ENCODE data around the gene MOB3A.

Gene MOB3A

GRCh38 chr19:2121416-2122051 is 25.4 kb upstream of the MOB3A start:
- H3K27ac ChIP-seq (ENCODE audit: low read length), result no peak overlapping the region
- H3K9me3 ChIP-seq (ENCODE audit: control insufficient read depth, low read depth, low read length), result no peaks in the 10 kb centered on the region
- H3K9ac ChIP-seq (ENCODE audit: low read length), result no peak overlapping the region
- H3K36me3 ChIP-seq (ENCODE audit: control insufficient read depth, low read depth, low read length), result peaks cover 79% of the 10 kb centered on the region
- no peaks in the 10 kb centered on the region for H3K27me3 ChIP-seq (ENCODE audit: control insufficient read depth, insufficient read depth, low read length)
- no peak overlapping the region for H3K4me3 ChIP-seq (ENCODE audit: low read length)
- no peaks in the 10 kb centered on the region for H3K4me1 ChIP-seq (ENCODE audit: control insufficient read depth, low read depth, low read length)

- H3K27ac ChIP-seq (ENCODE audit: low read length), result no peak overlapping the region
- H3K4me1 ChIP-seq (ENCODE audit: control insufficient read depth, low read depth, low read length), result no peaks in the 10 kb centered on the region
- no peak overlapping the region for H3K9ac ChIP-seq (ENCODE audit: low read length)
- no peaks in the 10 kb centered on the region for H3K27me3 ChIP-seq (ENCODE audit: control insufficient read depth, insufficient read depth, low read length)
- no peaks in the 10 kb centered on the region for H3K9me3 ChIP-seq (ENCODE audit: control insufficient read depth, low read depth, low read length)
- H3K4me3 ChIP-seq (ENCODE audit: low read length), result no peak overlapping the region
- H3K36me3 ChIP-seq (ENCODE audit: control insufficient read depth, low read depth, low read length), result peaks cover 83% of the 10 kb centered on the region
Observed at GRCh38 chr19:2120821-2121220, 24.7 kb upstream of the MOB3A start.

GRCh38 chr19:2119921-2120785 is 24.0 kb upstream of the MOB3A start:
- Histone ChIP-seq H3K4me3 (ENCODE audit: low read length) (no peak overlapping the region), H3K27ac (ENCODE audit: low read length) (no peak overlapping the region), H3K9ac (ENCODE audit: low read length) (no peak overlapping the region), H3K9me3 (ENCODE audit: control insufficient read depth, low read depth, low read length) (no peaks in the 10 kb centered on the region), H3K36me3 (ENCODE audit: control insufficient read depth, low read depth, low read length) (peaks cover 85% of the 10 kb centered on the region), H3K4me1 (ENCODE audit: control insufficient read depth, low read depth, low read length) (no peaks in the 10 kb centered on the region), H3K27me3 (ENCODE audit: control insufficient read depth, insufficient read depth, low read length) (no peaks in the 10 kb centered on the region)

GRCh38 chr19:2118438-2118837 is 22.3 kb upstream of the MOB3A start:
- Histone ChIP-seq H3K4me1 (ENCODE audit: control insufficient read depth, low read depth, low read length) (no peaks in the 10 kb centered on the region), H3K4me3 (ENCODE audit: low read length) (no peak overlapping the region), H3K9me3 (ENCODE audit: control insufficient read depth, low read depth, low read length) (no peaks in the 10 kb centered on the region), H3K27me3 (ENCODE audit: control insufficient read depth, insufficient read depth, low read length) (no peaks in the 10 kb centered on the region), H3K9ac (ENCODE audit: low read length) (no peak overlapping the region), H3K27ac (ENCODE audit: low read length) (no peak overlapping the region), H3K36me3 (ENCODE audit: control insufficient read depth, low read depth, low read length) (peaks cover 95% of the 10 kb centered on the region)

- no peaks in the 10 kb centered on the region for H3K9me3 ChIP-seq (ENCODE audit: control insufficient read depth, low read depth, low read length)
- no peak overlapping the region for H3K9ac ChIP-seq (ENCODE audit: low read length)
- no peak overlapping the region for H3K27ac ChIP-seq (ENCODE audit: low read length)
- H3K4me3 ChIP-seq (ENCODE audit: low read length), result no peak overlapping the region
- H3K4me1 ChIP-seq (ENCODE audit: control insufficient read depth, low read depth, low read length), result no peaks in the 10 kb centered on the region
- peaks cover 92% of the 10 kb centered on the region for H3K36me3 ChIP-seq (ENCODE audit: control insufficient read depth, low read depth, low read length)
- no peaks in the 10 kb centered on the region for H3K27me3 ChIP-seq (ENCODE audit: control insufficient read depth, insufficient read depth, low read length)
Observed at GRCh38 chr19:2117215-2117960, 21.3 kb upstream of the MOB3A start.

- H3K9me3 ChIP-seq (ENCODE audit: control insufficient read depth, low read depth, low read length), result no peaks in the 10 kb centered on the region
- no peak overlapping the region for H3K4me3 ChIP-seq (ENCODE audit: low read length)
- H3K4me1 ChIP-seq (ENCODE audit: control insufficient read depth, low read depth, low read length), result no peaks in the 10 kb centered on the region
- no peak overlapping the region for H3K9ac ChIP-seq (ENCODE audit: low read length)
- no peak overlapping the region for H3K27ac ChIP-seq (ENCODE audit: low read length)
- H3K27me3 ChIP-seq (ENCODE audit: control insufficient read depth, insufficient read depth, low read length), result no peaks in the 10 kb centered on the region
- peaks cover 92% of the 10 kb centered on the region for H3K36me3 ChIP-seq (ENCODE audit: control insufficient read depth, low read depth, low read length)
Observed at GRCh38 chr19:2116507-2116906, 20.4 kb upstream of the MOB3A start.

- Histone ChIP-seq H3K27ac (ENCODE audit: low read length) (no peak overlapping the region), H3K36me3 (ENCODE audit: control insufficient read depth, low read depth, low read length) (peaks cover 89% of the 10 kb centered on the region), H3K9ac (ENCODE audit: low read length) (no peak overlapping the region), H3K4me3 (ENCODE audit: low read length) (no peak overlapping the region), H3K9me3 (ENCODE audit: control insufficient read depth, low read depth, low read length) (no peaks in the 10 kb centered on the region), H3K4me1 (ENCODE audit: control insufficient read depth, low read depth, low read length) (no peaks in the 10 kb centered on the region), H3K27me3 (ENCODE audit: control insufficient read depth, insufficient read depth, low read length) (no peaks in the 10 kb centered on the region)
Observed at GRCh38 chr19:2115911-2116426, 19.8 kb upstream of the MOB3A start.

GRCh38 chr19:2115324-2115723 is 19.2 kb upstream of the MOB3A start:
- no peaks in the 10 kb centered on the region for H3K9me3 ChIP-seq (ENCODE audit: control insufficient read depth, low read depth, low read length)
- H3K4me1 ChIP-seq (ENCODE audit: control insufficient read depth, low read depth, low read length), result no peaks in the 10 kb centered on the region
- no peak overlapping the region for H3K27ac ChIP-seq (ENCODE audit: low read length)
- H3K27me3 ChIP-seq (ENCODE audit: control insufficient read depth, insufficient read depth, low read length), result no peaks in the 10 kb centered on the region
- no peak overlapping the region for H3K9ac ChIP-seq (ENCODE audit: low read length)
- peaks cover 89% of the 10 kb centered on the region for H3K36me3 ChIP-seq (ENCODE audit: control insufficient read depth, low read depth, low read length)
- no peak overlapping the region for H3K4me3 ChIP-seq (ENCODE audit: low read length)

- Histone ChIP-seq H3K4me3 (ENCODE audit: low read length) (no peak overlapping the region), H3K4me1 (ENCODE audit: control insufficient read depth, low read depth, low read length) (no peaks in the 10 kb centered on the region), H3K36me3 (ENCODE audit: control insufficient read depth, low read depth, low read length) (peaks cover 89% of the 10 kb centered on the region), H3K9me3 (ENCODE audit: control insufficient read depth, low read depth, low read length) (no peaks in the 10 kb centered on the region), H3K27me3 (ENCODE audit: control insufficient read depth, insufficient read depth, low read length) (no peaks in the 10 kb centered on the region), H3K27ac (ENCODE audit: low read length) (no peak overlapping the region), H3K9ac (ENCODE audit: low read length) (no peak overlapping the region)
Observed at GRCh38 chr19:2114821-2115220, 18.7 kb upstream of the MOB3A start.

- Histone ChIP-seq H3K9ac (ENCODE audit: low read length) (no peak overlapping the region), H3K4me1 (ENCODE audit: control insufficient read depth, low read depth, low read length) (no peaks in the 10 kb centered on the region), H3K27ac (ENCODE audit: low read length) (no peak overlapping the region), H3K27me3 (ENCODE audit: control insufficient read depth, insufficient read depth, low read length) (no peaks in the 10 kb centered on the region), H3K9me3 (ENCODE audit: control insufficient read depth, low read depth, low read length) (no peaks in the 10 kb centered on the region), H3K36me3 (ENCODE audit: control insufficient read depth, low read depth, low read length) (peaks cover 93% of the 10 kb centered on the region), H3K4me3 (ENCODE audit: low read length) (no peak overlapping the region)
Observed at GRCh38 chr19:2114218-2114617, 18.1 kb upstream of the MOB3A start.

GRCh38 chr19:2113439-2114211 is 17.5 kb upstream of the MOB3A start:
- no peak overlapping the region for H3K27ac ChIP-seq (ENCODE audit: low read length)
- no peak overlapping the region for H3K4me3 ChIP-seq (ENCODE audit: low read length)
- no peak overlapping the region for H3K9ac ChIP-seq (ENCODE audit: low read length)
- H3K9me3 ChIP-seq (ENCODE audit: control insufficient read depth, low read depth, low read length), result no peaks in the 10 kb centered on the region
- H3K4me1 ChIP-seq (ENCODE audit: control insufficient read depth, low read depth, low read length), result no peaks in the 10 kb centered on the region
- no peaks in the 10 kb centered on the region for H3K27me3 ChIP-seq (ENCODE audit: control insufficient read depth, insufficient read depth, low read length)
- H3K36me3 ChIP-seq (ENCODE audit: control insufficient read depth, low read depth, low read length), result peaks cover 93% of the 10 kb centered on the region

Measured in iPS-18a (cell line).